Activated T-helper 1 cell treated with anti-CD3 and anti-CD28 coated beads, Interleukin-12 subunit alpha, Interleukin-12 subunit beta, Interleukin-2, Interleukin-4 antibody, amounts not matched to agents 30 ng/mL and 10 ng/mL and 1 ng/mL, durations not matched to agents 14 hours and 24 hours and 36 hours (primary cell): Measurements from ENCODE around the gene CREG1. TPM values are rescaled to one million over a fixed set of nuclear protein-coding genes. Genes with fewer than 3 reads are reported as not detected.

Source experiments
- DNase-seq: peaks from one replicate; pipeline ENCODE4 v3.0.0; 2021; ENCODE audit warnings: low spot score
- H3K27ac Mint-ChIP-seq: one replicate; pipeline ENCODE4 v1.8.0; 2021; ENCODE audit warnings: mild to moderate bottlenecking, mixed read lengths
- H3K27me3 Mint-ChIP-seq: one replicate; pipeline ENCODE4 v1.8.0; 2022; ENCODE audit warnings: mild to moderate bottlenecking, moderate library complexity, mixed read lengths; ENCODE audit not compliant: insufficient read depth
- H3K36me3 Mint-ChIP-seq: one replicate; pipeline ENCODE4 v1.8.0; 2021; ENCODE audit warnings: low read depth, mixed read lengths
- H3K4me1 Mint-ChIP-seq: one replicate; pipeline ENCODE4 v1.8.0; 2021; ENCODE audit warnings: low read depth, mixed read lengths
- H3K4me3 Mint-ChIP-seq: one replicate; pipeline ENCODE4 v1.8.0; 2021; ENCODE audit warnings: mild to moderate bottlenecking, moderate library complexity, mixed read lengths
- H3K9me3 Mint-ChIP-seq: one replicate; pipeline ENCODE4 v1.8.0; 2021; ENCODE audit warnings: mixed read lengths
- intact Hi-C: fragments of 100-400 bp; cut with micrococcal nuclease; formaldehyde crosslinking; loops from one replicate; pipeline ENCODE4 v1.15.1; 2024
- total RNA-seq: library from RNA; stranded (reverse); gene quantifications from 2 replicates; pipeline ENCODE4 v1.2.3, GENCODE V29; 2022

The CREG1 gene
- total RNA-seq, 1 donor from 2014 or later, result 15.3 TPM

DNA sequence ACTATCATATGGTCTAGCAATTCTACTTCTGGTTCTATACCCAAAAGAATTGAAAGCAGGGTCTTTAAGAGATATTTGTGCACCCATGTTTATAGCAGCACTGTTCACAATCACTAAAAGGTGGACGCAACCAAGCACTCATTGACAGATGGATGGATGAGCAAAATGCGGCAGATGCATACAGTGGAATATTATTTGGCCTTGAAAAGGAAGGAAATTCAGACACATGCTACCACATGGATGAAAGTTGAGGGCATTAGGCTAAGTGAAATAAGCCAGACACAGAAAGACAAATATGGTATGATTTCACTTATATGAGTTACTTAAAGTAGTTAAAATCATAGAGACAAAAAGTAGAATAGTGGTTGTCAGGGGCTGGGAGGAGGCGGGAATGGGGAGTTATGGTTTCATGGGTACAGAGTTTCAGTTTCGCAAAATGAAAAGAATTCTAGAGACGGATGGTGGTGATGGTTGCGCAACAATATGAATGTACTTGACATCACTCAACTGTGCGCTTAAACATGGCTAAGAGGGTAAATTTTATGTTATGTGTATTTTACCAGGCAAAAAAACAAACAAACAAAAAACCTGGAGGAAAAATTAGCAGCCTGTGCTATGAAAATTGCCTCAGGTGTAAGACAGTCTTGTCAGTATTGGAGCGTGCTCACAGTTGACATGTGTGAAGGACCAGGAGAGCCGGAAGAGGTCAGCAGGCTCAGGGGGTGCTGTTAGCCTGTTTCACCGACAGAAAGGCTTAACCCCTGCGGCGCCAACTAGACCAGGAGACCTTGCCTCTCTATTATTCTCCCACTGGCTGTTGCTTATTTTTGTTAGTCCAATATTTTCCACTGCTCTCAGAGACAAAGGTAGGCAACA lies 61.7 kb downstream of the CREG1 start:
- intact Hi-C loops, result loop anchor here (1.0 to 2.0 kb wide), 7 partner anchors 8 to 271 kb away; partner anchors contain the start of genes CD247 and POU2F1
- no peak for DNase-seq
- Mint-ChIP-seq H3K27me3 (no peaks in the 10 kb centered on the region), H3K36me3 (peaks cover 54% of the 10 kb centered on the region), H3K4me3 (peak overlapping the region; percentile 70), H3K27ac (peak overlapping the region; percentile 88), H3K9me3 (no peaks in the 10 kb centered on the region), H3K4me1 (peaks cover 92% of the 10 kb centered on the region)

Other genes with a start within 250 kb of the CREG1 start
- gene CD247, start 35.2 kb downstream of the CREG1 start, total RNA-seq, result 237 and 238 TPM in 2 replicates
- gene RCSD1, start 76.5 kb upstream of the CREG1 start, total RNA-seq, result 78.6 and 81.9 TPM in 2 replicates
- gene MPZL1, start 168.2 kb upstream of the CREG1 start, total RNA-seq, result 40.8 and 40.9 TPM in 2 replicates